ENCODE data around the gene NCAM1. TPM values are rescaled to one million over a fixed set of nuclear protein-coding genes. Genes with fewer than 3 reads are reported as not detected.

The NCAM1 gene
- total RNA-seq, 1 donor from 2014 or later = 3.5 TPM

GRCh38 chr11:113151521-113151920 is 190.3 kb downstream of the NCAM1 start:
- no peaks in the 10 kb centered on the region for H3K27me3 ChIP-seq (ENCODE audit: low read depth)

GRCh38 chr11:113152500-113152899 is 191.3 kb downstream of the NCAM1 start:
- Histone ChIP-seq H3K9me3 (no peaks in the 10 kb centered on the region), H3K4me3 (no peak overlapping the region), H3K27ac (no peak overlapping the region), H3K36me3 (no peaks in the 10 kb centered on the region), H3K27me3 (ENCODE audit: low read depth) (no peaks in the 10 kb centered on the region), H3K4me1 (no peaks in the 10 kb centered on the region)
- intact Hi-C loops (cut with DNase I) = no loop called here
- ATAC-seq = no peak
- no peak for DNase-seq
- no peak for TF ChIP-seq CTCF (IDR thresholded peaks at IDR 0.05)

More at GRCh38 chr11:113151521-113151920, 190.3 kb downstream of the NCAM1 start:
- no peak overlapping the region for H3K27ac ChIP-seq
- no peak for TF ChIP-seq CTCF (IDR thresholded peaks at IDR 0.05)
- no peaks in the 10 kb centered on the region for H3K9me3 ChIP-seq
- intact Hi-C loops (cut with DNase I) = no loop called here
- no peak for ATAC-seq
- no peaks in the 10 kb centered on the region for H3K36me3 ChIP-seq
- H3K4me1 ChIP-seq = no peaks in the 10 kb centered on the region
- no peak for DNase-seq
- no peak overlapping the region for H3K4me3 ChIP-seq

GRCh38 chr11:113153847-113154246 is 192.6 kb downstream of the NCAM1 start:
- no peaks in the 10 kb centered on the region for H3K9me3 ChIP-seq
- H3K27ac ChIP-seq = no peak overlapping the region
- no peaks in the 10 kb centered on the region for H3K36me3 ChIP-seq
- no peak for DNase-seq
- intact Hi-C loops (cut with DNase I) = no loop called here
- TF ChIP-seq CTCF (IDR thresholded peaks at IDR 0.05) = no peak
- no peaks in the 10 kb centered on the region for H3K27me3 ChIP-seq (ENCODE audit: low read depth)
- no peak for ATAC-seq
- no peak overlapping the region for H3K4me3 ChIP-seq
- no peaks in the 10 kb centered on the region for H3K4me1 ChIP-seq

- H3K27me3 ChIP-seq (ENCODE audit: low read depth) = no peaks in the 10 kb centered on the region
Measured at GRCh38 chr11:113159988-113160807, 199.0 kb downstream of the NCAM1 start.

GRCh38 chr11:113160808-113161124 is 199.5 kb downstream of the NCAM1 start:
- no peaks in the 10 kb centered on the region for H3K9me3 ChIP-seq
- no peaks in the 10 kb centered on the region for H3K36me3 ChIP-seq
- DNase-seq (no peak), ATAC-seq (no peak)
- TF ChIP-seq CTCF (IDR thresholded peaks at IDR 0.05) = no peak
- no peak overlapping the region for H3K27ac ChIP-seq
- H3K27me3 ChIP-seq (ENCODE audit: low read depth) = no peaks in the 10 kb centered on the region
- peaks cover 4% of the 10 kb centered on the region for H3K4me1 ChIP-seq
- intact Hi-C loops (cut with DNase I) = no loop called here
- H3K4me3 ChIP-seq = no peak overlapping the region

More at GRCh38 chr11:113159988-113160807, 199.0 kb downstream of the NCAM1 start:
- Histone ChIP-seq H3K27ac (no peak overlapping the region), H3K9me3 (no peaks in the 10 kb centered on the region), H3K4me3 (no peak overlapping the region), H3K36me3 (no peaks in the 10 kb centered on the region), H3K4me1 (peaks cover 4% of the 10 kb centered on the region)
- peak in 1 of 2 donors; percentile 13 for ATAC-seq
- no peak for TF ChIP-seq CTCF (IDR thresholded peaks at IDR 0.05)
- DNase-seq = no peak
- intact Hi-C loops (cut with DNase I) = no loop called here
